ENCODE data around the gene ANKRD44. TPM values are rescaled to one million over a fixed set of nuclear protein-coding genes. Genes with fewer than 3 reads are reported as not detected.

ANKRD44 gene
- total RNA-seq, 1 donor from 2014 or later, result 4.3 TPM

DNA sequence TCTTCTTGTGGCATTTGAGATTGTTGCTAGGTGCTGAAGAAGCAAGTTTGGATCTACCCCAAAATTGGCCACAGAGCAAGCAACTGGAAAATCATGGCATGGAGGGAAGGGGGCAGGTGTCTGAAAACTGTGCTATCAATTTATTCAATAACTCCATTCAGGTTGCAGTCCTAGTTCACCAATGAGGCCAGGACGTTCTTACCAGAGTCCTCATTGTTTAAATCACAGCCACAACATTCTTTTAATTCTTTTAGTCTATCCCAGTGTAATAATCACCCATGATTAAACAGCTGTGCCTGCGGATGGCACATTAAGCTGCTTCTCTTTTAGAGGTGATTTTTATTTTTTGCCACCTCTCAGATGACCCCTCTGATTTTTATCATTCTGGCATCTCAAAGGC, 103.5 kb downstream of the ANKRD44 start:
- DNase-seq (ENCODE audit: low read depth), result no peak
- Histone ChIP-seq H3K36me3 (ENCODE audit: control insufficient read depth, insufficient read depth, low read length) (no peaks in the 10 kb centered on the region), H3K27me3 (ENCODE audit: control insufficient read depth, insufficient read depth, low read length) (no peaks in the 10 kb centered on the region), H3K4me3 (ENCODE audit: low read depth, low read length) (no peak overlapping the region)
- TF ChIP-seq, protein P1, sequence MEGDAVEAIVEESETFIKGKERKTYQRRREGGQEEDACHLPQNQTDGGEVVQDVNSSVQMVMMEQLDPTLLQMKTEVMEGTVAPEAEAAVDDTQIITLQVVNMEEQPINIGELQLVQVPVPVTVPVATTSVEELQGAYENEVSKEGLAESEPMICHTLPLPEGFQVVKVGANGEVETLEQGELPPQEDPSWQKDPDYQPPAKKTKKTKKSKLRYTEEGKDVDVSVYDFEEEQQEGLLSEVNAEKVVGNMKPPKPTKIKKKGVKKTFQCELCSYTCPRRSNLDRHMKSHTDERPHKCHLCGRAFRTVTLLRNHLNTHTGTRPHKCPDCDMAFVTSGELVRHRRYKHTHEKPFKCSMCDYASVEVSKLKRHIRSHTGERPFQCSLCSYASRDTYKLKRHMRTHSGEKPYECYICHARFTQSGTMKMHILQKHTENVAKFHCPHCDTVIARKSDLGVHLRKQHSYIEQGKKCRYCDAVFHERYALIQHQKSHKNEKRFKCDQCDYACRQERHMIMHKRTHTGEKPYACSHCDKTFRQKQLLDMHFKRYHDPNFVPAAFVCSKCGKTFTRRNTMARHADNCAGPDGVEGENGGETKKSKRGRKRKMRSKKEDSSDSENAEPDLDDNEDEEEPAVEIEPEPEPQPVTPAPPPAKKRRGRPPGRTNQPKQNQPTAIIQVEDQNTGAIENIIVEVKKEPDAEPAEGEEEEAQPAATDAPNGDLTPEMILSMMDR (IDR thresholded peaks at IDR 0.05; ENCODE audit: insufficient read depth, low read length, poor library complexity, severe bottlenecking), result no peak

DNA sequence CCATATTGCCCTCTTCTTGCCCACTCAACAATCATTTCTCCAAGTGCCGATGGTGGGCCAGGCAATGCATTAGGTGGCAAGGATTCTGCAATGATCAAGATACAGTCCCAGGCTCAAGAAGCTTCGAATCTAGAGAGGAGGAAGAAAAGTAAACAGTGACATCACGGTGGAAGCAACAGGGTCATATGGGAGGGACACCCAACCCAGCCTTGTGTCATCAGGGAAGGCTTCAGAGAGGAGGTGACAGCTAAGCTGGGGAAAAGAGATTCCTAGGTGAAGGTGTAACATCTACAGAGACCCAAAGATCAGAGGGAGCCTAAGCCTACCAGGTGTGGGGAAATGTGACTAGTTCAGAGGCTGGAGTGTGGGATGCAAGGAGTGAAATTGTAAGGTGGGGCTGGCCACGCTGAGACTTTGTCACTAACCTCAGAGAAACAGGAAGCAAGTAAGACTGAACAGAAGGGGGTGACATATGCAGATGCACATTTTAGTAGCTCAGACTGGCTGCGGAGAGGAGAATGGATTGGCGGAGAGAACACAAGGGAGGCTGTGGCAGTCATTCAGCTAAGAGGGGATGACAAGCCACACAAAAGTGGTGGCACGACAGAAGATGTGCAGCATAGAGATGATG, 104.9 kb downstream of the ANKRD44 start:
- Histone ChIP-seq H3K4me3 (ENCODE audit: low read depth, low read length) (no peak overlapping the region), H3K36me3 (ENCODE audit: control insufficient read depth, insufficient read depth, low read length) (no peaks in the 10 kb centered on the region), H3K27me3 (ENCODE audit: control insufficient read depth, insufficient read depth, low read length) (no peaks in the 10 kb centered on the region)
- no peak for DNase-seq (ENCODE audit: low read depth)
- TF ChIP-seq, protein P1 (IDR thresholded peaks at IDR 0.05; ENCODE audit: insufficient read depth, low read length, poor library complexity, severe bottlenecking), result no peak

DNA sequence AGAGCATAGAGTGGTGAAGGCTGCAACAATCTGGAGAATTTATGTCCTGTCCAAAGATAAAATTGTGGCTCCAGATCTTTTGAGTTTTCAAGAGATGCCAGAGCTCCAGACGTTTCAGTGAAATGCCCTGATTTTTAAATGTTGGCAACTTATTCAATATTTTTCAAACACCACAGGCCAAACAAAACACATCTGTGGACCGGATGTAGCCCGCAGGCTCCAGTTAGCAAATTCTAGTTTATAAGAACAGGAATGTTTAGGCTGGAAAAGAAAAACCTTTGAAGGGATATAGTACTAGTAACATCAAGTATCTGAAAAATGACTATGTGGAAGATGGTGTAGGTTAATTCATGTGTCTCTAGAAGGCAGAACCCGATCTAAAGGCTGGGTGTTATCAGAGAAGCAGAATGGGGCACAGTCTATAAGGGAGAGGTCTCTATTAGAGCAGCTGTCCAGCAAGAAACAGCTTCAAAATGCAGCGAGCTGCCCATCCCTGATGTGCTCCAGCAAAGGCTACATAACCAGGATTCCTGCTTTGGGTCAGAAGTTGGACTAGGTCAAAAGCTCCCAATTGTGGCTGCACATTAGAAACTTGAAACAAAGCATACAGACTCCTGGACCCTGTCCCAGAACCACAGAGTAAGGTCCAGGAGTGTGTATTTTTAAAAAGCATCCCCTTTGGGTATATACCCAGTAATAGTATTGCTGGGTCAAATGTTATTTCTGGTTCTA, 105.9 kb downstream of the ANKRD44 start:
- Histone ChIP-seq H3K27me3 (ENCODE audit: control insufficient read depth, insufficient read depth, low read length) (no peaks in the 10 kb centered on the region), H3K36me3 (ENCODE audit: control insufficient read depth, insufficient read depth, low read length) (no peaks in the 10 kb centered on the region), H3K4me3 (ENCODE audit: low read depth, low read length) (no peak overlapping the region)
- TF ChIP-seq, protein P1 (IDR thresholded peaks at IDR 0.05; ENCODE audit: insufficient read depth, low read length, poor library complexity, severe bottlenecking), result no peak
- no peak for DNase-seq (ENCODE audit: low read depth)

DNA sequence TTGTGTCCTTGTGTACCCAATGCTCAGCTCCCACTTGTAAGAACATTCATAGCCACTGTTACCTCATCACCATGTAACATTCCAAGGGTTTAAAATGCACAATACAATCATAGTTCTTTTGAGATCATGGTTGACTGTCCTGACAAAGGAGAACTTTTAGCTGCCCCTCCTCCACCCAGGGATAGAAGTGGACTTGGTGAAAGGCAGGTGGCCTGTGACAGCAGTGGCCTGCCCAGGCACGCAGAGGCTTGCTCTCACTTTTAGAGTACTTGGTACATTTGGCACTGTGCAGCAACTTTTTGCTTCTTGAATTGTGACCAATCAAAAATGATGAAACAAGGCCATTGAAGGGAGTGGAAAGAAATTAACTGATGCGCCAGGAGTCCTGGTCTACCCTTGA, 108.7 kb downstream of the ANKRD44 start:
- H3K4me3 ChIP-seq (ENCODE audit: low read depth, low read length), result no peak overlapping the region
- H3K27me3 ChIP-seq (ENCODE audit: control insufficient read depth, insufficient read depth, low read length), result no peaks in the 10 kb centered on the region
- TF ChIP-seq, protein P1 (IDR thresholded peaks at IDR 0.05; ENCODE audit: insufficient read depth, low read length, poor library complexity, severe bottlenecking), result no peak
- no peak for DNase-seq (ENCODE audit: low read depth)
- H3K36me3 ChIP-seq (ENCODE audit: control insufficient read depth, insufficient read depth, low read length), result no peaks in the 10 kb centered on the region

DNA sequence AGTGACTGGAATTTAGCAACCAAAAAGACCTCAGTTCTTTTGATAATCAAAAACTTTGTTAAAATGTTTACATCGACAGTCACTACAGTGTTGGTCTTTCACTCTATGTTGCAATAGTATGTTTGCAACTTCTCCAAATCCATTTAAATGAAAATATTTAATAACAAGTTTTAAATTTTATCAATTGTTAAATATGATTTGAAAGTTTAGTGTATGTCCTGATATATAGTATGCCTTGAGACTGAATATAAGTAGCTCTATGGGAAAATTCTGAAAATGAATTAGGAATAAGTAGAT, 109.9 kb downstream of the ANKRD44 start:
- no peak overlapping the region for H3K4me3 ChIP-seq (ENCODE audit: low read depth, low read length)
- no peak for DNase-seq (ENCODE audit: low read depth)
- TF ChIP-seq, protein P1 (IDR thresholded peaks at IDR 0.05; ENCODE audit: insufficient read depth, low read length, poor library complexity, severe bottlenecking), result no peak
- H3K27me3 ChIP-seq (ENCODE audit: control insufficient read depth, insufficient read depth, low read length), result no peaks in the 10 kb centered on the region
- H3K36me3 ChIP-seq (ENCODE audit: control insufficient read depth, insufficient read depth, low read length), result no peaks in the 10 kb centered on the region

All from kidney epithelial cell (primary cell).